Kidney (tissue), 14 donors: ENCODE measurements around the gene NRP2. TPM values are rescaled to one million over a fixed set of nuclear protein-coding genes. Genes with fewer than 3 reads are reported as not detected.

Source experiments
- DNase-seq, 5 donors: peaks; one replicate each; pipeline ENCODE4 v3.0.0-alpha.2; 2013 to 2020
- FAIRE-seq: peaks from 2 replicates; lab custom pipeline; 2012; peaks lifted over from hg19 to GRCh38; lab: Jason Lieb, UNC
- H3K27ac ChIP-seq, 2 donors: one replicate each; pipeline ENCODE4 v1.7.0; 2013; ENCODE audit warnings: low read depth in 2 of 2, low read length in 2 of 2, inconsistent platforms in 1 of 2
- H3K27me3 ChIP-seq: one replicate; pipeline ENCODE4 v1.7.1; 2013; ENCODE audit warnings: low read length, inconsistent platforms; ENCODE audit not compliant: control insufficient read depth, insufficient read depth
- H3K36me3 ChIP-seq, 3 donors: one replicate each; pipeline versions ENCODE4 v1.7.0 to v1.7.1; 2013; ENCODE audit warnings: low read length in 3 of 3, control low read depth in 1 of 3, inconsistent platforms in 1 of 3; ENCODE audit not compliant: insufficient read depth in 3 of 3, control insufficient read depth in 2 of 3
- H3K4me1 ChIP-seq, 3 donors: one replicate each; pipeline versions ENCODE4 v1.7.0 to v1.7.1; 2013; ENCODE audit warnings: low read length in 3 of 3, inconsistent platforms in 1 of 3, low read depth in 1 of 3; ENCODE audit not compliant: control insufficient read depth in 2 of 3, insufficient read depth in 2 of 3
- H3K4me3 ChIP-seq, 3 donors: one replicate each; pipeline versions ENCODE4 v1.7.0 to v1.8.1; 2013; ENCODE audit warnings: low read length in 3 of 3, control low read depth in 1 of 3, inconsistent platforms in 1 of 3
- H3K9ac ChIP-seq, 3 donors: one replicate each; pipeline versions ENCODE4 v1.7.0 to v1.7.1; 2013; ENCODE audit warnings: low read length in 3 of 3, control low read depth in 1 of 3, inconsistent platforms in 1 of 3
- H3K9me3 ChIP-seq, 3 donors: one replicate each; pipeline versions ENCODE4 v1.7.0 to v1.7.1; 2013; ENCODE audit warnings: low read length in 3 of 3, control low read depth in 1 of 3, inconsistent platforms in 1 of 3; ENCODE audit not compliant: control insufficient read depth in 2 of 3, insufficient read depth in 1 of 3
- intact Hi-C: fragments of 100-400 bp; cut with DNase I; formaldehyde crosslinking; loops from one replicate; pipeline ENCODE4 v1.11.1; 2022
- polyA plus RNA-seq: library from polyadenylated mRNA; stranded (reverse); fragments of 350-450 nt; fragmentation: Illumina TruSeq; extraction: RNeasy Lipid Tissue Mini Kit (QIAGEN cat#74804); gene quantifications from one replicate; pipeline ENCODE4 v1.2.3, GENCODE V29; 2014; ENCODE audit warnings: low read depth, low replicate concordance; ENCODE audit not compliant: insufficient read depth
- total RNA-seq: library from RNA; stranded (reverse); fragmentation: NEBNext Ultra II Directional; extraction: Animal tissue kit (Norgen Biotek cat#: 25700); gene quantifications from one replicate; pipeline ENCODE4 v1.2.1, GENCODE V29; 2021
- TF ChIP-seq, protein P1 (sequence below): IDR thresholded peaks from 3 replicates; pipeline ENCODE4 v1.5.1; 2012; ENCODE audit warnings: mild to moderate bottlenecking, moderate library complexity, borderline replicate concordance; ENCODE audit not compliant: insufficient read depth; ENCODE audit errors: extremely low read depth
- donor health status: control.
- donor health status: control.
- donor health status: control.
- donor health status: control.
- donor health status: control.
- donor health status: DM: yes; HTN: yes; CAD: no.
- donor health status: Normal renal cell carcinoma (clear cell type).

The NRP2 gene
- total and polyA plus RNA-seq, 2 donors from 2014 or later: 2.3 to 37.7 TPM

DNA sequence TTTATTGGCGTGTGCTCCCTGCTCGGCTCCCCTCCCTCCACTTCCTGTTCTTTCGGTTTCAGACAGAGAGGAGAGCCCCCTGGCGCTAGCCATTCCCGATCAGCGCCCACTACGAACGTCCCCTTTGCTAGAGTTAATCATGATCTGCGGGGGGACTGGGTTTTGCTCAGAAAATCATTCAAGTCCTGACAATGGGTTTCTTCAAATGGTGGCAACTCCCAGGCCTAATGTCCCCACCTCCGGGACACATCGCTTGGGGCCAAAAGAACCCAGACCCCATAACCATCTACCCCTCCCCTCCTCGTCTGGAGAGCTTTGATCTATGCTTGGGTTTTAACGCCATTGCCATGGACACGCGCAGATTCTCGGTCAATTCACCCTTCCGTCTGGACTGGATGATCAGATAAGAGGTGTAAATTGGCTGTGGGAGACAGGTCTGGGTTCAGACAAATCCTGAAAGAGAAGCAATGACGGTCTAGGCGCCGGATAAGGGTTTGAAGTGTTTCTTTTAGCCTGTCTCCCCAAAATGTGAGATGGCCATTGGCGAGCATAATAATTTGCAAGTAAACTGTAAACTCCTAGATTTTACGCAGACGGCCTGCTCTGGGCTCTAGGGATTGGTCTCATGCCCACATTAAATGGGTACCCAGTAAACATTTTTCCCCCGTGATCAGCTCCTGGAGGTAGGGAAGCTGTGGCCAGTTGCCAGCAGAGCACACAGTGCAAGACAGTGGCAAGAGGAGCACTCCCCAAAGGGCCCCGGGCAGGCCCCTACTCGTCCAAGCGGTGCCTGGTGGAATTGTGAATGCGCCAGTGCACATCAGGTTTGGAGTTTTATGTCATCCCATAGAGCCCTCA lies 4.7 kb downstream of the NRP2 start:
- intact Hi-C loops: loop anchor here (10.0 kb wide), 1 partner anchor 78 kb away; no protein-coding TSS in a partner anchor
- Histone ChIP-seq H3K9ac (peak overlapping the region in 2 of 3 donors; percentile 36 to 42), H3K27me3 (no peaks in the 10 kb centered on the region), H3K4me3 (peak overlapping the region; percentile 60 to 69 (median 61)), H3K36me3 (no peaks in the 10 kb centered on the region), H3K4me1 (peaks cover 2 to 14% (median 6%) of the 10 kb centered on the region in 3 donors), H3K9me3 (no peaks in the 10 kb centered on the region), H3K27ac (no peak overlapping the region)
- no peak for FAIRE-seq
- DNase-seq: peak in 4 of 5 donors; percentile 59 to 81 (median 74)
- TF ChIP-seq, protein P1, sequence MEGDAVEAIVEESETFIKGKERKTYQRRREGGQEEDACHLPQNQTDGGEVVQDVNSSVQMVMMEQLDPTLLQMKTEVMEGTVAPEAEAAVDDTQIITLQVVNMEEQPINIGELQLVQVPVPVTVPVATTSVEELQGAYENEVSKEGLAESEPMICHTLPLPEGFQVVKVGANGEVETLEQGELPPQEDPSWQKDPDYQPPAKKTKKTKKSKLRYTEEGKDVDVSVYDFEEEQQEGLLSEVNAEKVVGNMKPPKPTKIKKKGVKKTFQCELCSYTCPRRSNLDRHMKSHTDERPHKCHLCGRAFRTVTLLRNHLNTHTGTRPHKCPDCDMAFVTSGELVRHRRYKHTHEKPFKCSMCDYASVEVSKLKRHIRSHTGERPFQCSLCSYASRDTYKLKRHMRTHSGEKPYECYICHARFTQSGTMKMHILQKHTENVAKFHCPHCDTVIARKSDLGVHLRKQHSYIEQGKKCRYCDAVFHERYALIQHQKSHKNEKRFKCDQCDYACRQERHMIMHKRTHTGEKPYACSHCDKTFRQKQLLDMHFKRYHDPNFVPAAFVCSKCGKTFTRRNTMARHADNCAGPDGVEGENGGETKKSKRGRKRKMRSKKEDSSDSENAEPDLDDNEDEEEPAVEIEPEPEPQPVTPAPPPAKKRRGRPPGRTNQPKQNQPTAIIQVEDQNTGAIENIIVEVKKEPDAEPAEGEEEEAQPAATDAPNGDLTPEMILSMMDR: no peak

DNA sequence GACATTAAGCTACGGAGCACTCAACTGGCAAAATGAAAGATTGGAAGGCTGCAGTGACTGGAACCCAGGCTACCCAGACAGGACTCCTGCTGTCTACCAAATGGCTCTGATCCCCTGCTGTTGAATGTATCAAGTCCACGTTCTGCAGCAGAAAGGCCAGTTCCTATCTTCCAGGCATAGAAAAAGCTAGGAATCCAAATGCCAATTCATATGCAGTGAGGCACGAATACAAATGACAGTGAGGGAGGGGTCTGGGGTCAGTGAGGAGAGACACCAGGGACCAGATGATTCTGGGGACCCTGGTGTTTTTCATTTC lies 5.3 kb downstream of the NRP2 start:
- intact Hi-C loops: loop anchor here (10.0 kb wide), 1 partner anchor 77 kb away; no protein-coding TSS in a partner anchor
- no peak overlapping the region for H3K9ac ChIP-seq
- no peak for FAIRE-seq
- no peak for DNase-seq
- H3K36me3 ChIP-seq: no peaks in the 10 kb centered on the region
- TF ChIP-seq, protein P1: no peak
- H3K27me3 ChIP-seq: no peaks in the 10 kb centered on the region
- no peak overlapping the region for H3K4me3 ChIP-seq
- H3K9me3 ChIP-seq: no peaks in the 10 kb centered on the region
- peaks cover 2 to 13% (median 6%) of the 10 kb centered on the region in 3 donors for H3K4me1 ChIP-seq
- H3K27ac ChIP-seq: no peak overlapping the region

DNA sequence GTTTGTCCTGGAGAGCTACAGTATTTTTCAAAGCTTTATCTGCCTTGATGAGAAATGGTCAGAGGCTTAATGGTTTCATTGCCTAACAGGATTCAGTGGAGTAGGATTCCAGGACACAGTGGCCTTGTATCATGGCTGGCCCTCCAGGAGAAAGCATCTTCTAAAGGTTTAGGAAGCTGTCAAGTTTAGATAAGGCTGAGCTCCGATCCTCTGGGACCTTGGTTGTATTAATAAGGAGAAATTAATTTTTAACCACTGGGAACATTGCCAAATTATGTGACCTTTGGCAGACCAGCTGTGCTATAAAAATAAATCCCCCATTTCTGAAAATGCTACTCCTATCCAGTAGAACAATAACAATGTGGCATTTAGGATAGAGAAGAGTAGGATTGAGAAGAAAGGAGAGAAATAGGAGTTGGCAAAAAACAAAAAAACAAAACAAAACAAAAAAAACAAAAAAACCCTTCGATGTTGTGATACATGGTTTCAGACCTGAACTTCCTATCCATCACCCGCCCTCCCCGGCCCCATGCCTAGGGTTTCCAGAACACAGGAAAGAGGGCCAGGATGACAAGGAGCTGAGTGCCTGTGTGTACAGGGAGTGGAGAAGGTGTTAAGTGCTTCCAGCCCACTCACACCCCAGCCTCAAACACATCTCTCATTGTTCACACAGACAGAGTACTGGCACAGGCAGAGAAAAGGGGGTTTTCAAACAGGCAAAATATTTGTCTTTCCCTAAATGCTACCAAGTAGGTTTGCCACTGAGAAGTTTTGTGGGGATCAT lies 6.3 kb downstream of the NRP2 start:
- intact Hi-C loops: loop anchor here (10.0 kb wide), 1 partner anchor 76 kb away; no protein-coding TSS in a partner anchor
- TF ChIP-seq, protein P1: no peak
- H3K4me3 ChIP-seq: no peak overlapping the region
- no peak overlapping the region for H3K9ac ChIP-seq
- no peaks in the 10 kb centered on the region for H3K27me3 ChIP-seq
- peaks cover 2 to 12% (median 6%) of the 10 kb centered on the region in 3 donors for H3K4me1 ChIP-seq
- no peaks in the 10 kb centered on the region for H3K9me3 ChIP-seq
- H3K36me3 ChIP-seq: no peaks in the 10 kb centered on the region
- peak in 1 of 5 donors; percentile 44 for DNase-seq
- no peak overlapping the region for H3K27ac ChIP-seq
- FAIRE-seq: no peak
